K562 (cell line): ENCODE measurements around the gene MYH9. TPM values are rescaled to one million over a fixed set of nuclear protein-coding genes. Genes with fewer than 3 reads are reported as not detected.
A peak's percentile ranks its signal among the peaks of the same experiment; 100 is the strongest.

Experiments
- ATF1 ChIP-seq, 2 experiments: fragments of 450-650 bp in 1 of 2; IDR thresholded peaks; 2 replicates each; pipeline ENCODE4 v1.6.1; 2016; ENCODE audit warnings: missing compliant biosample characterization in 1 of 2, missing genetic modification characterization in 1 of 2
- ATF7 ChIP-seq: fragments of 450-650 bp; IDR thresholded peaks from 2 replicates; pipeline ENCODE4 v1.7.1; 2014; ENCODE audit warnings: mild to moderate bottlenecking, moderate library complexity
- ESRRA ChIP-seq: fragments of 450-650 bp; IDR thresholded peaks from 2 replicates; pipeline ENCODE4 v1.6.1; 2014; ENCODE audit warnings: low read depth, mild to moderate bottlenecking, moderate library complexity, borderline replicate concordance
- ETV1 ChIP-seq: fragments of 450-650 bp; conservative IDR thresholded peaks from 2 replicates; pipeline ENCODE4 v1.6.1; 2016; ENCODE audit warnings: missing genetic modification characterization, control low read depth, low read depth, missing compliant biosample characterization
- GATA2 ChIP-seq: sonication (generic); formaldehyde crosslinking; IDR thresholded peaks from 2 replicates; pipeline ENCODE4 v1.4.0; 2020; ENCODE audit warnings: mild to moderate bottlenecking, missing genetic modification reagents
- JUND ChIP-seq, 2 experiments: IDR thresholded peaks; 2 replicates in 1 of 2; 3 replicates in 1 of 2; pipeline ENCODE4 v1.6.1; 2011; ENCODE audit warnings: borderline replicate concordance in 2 of 2, low read depth in 2 of 2, low read length in 2 of 2, improper control_type of control experiment in 1 of 2, missing biosample characterization in 1 of 2, missing genetic modification characterization in 1 of 2, missing genetic modification reagents in 1 of 2
- MCM7 ChIP-seq, 2 experiments: fragments of 450-650 bp; IDR thresholded peaks; 2 replicates each; pipeline ENCODE4 v1.6.1; 2016 to 2018
- MEIS2 ChIP-seq: fragments of 450-650 bp; IDR thresholded peaks from 2 replicates; pipeline ENCODE4 v1.6.1; 2014; ENCODE audit warnings: mild to moderate bottlenecking; ENCODE audit not compliant: partially characterized antibody
- NBN ChIP-seq: fragments of 450-650 bp; IDR thresholded peaks from 2 replicates; pipeline ENCODE4 v1.6.1; 2016; ENCODE audit warnings: low read depth, mild to moderate bottlenecking
- NCOA4 ChIP-seq: fragments of 450-650 bp; IDR thresholded peaks from 2 replicates; pipeline ENCODE4 v1.6.1; 2018; ENCODE audit warnings: mild to moderate bottlenecking; ENCODE audit not compliant: partially characterized antibody
- NEUROD1 ChIP-seq: fragments of 150-350 bp; IDR thresholded peaks from 2 replicates; pipeline ENCODE4 v1.6.1; 2014; ENCODE audit warnings: borderline replicate concordance, low read length, low read depth; ENCODE audit not compliant: partially characterized antibody
- PRPF4 ChIP-seq: fragments of 200-400 bp; formaldehyde crosslinking; IDR thresholded peaks from one replicate; pipeline ENCODE4 v1.6.1; 2017; ENCODE audit warnings: low read length, low read depth, mild to moderate bottlenecking; ENCODE audit not compliant: insufficient read depth, poor library complexity, severe bottlenecking
- TAL1 ChIP-seq: fragments of 450-650 bp; IDR thresholded peaks from 2 replicates; pipeline ENCODE4 v1.6.1; 2016; ENCODE audit warnings: mild to moderate bottlenecking
- ZFPM2 ChIP-seq: fragments of 250-450 bp; sonication (Bioruptor Pico); IDR thresholded peaks from 2 replicates; pipeline ENCODE4 v1.5.1; 2022; ENCODE audit warnings: mild to moderate bottlenecking
- polyA plus RNA-seq, 8 experiments: library from polyadenylated mRNA; depleted of rRNA in 4 of 8; stranded (reverse) in 5 of 8; unstranded in 3 of 8; fragments of >200 nt; fragmentation: Nextera tagmentation in 2 of 8; fragmentation: Illumina TruSeq in 1 of 8; extraction: Ambion mirVana in 2 of 8; extraction: Trizol in 1 of 8; gene quantifications; 2 replicates each; pipeline versions ENCODE4 v1.2.1 to v1.2.3, GENCODE V29; 2011 to 2014; ENCODE audit warnings: inconsistent platforms in 1 of 8, missing spikeins in 1 of 8
- total RNA-seq, 7 experiments: library from RNA; depleted of rRNA in 6 of 7; stranded (reverse); fragments of >200 nt in 6 of 7; fragmentation: Illumina TruSeq in 2 of 7; extraction: Trizol in 2 of 7; gene quantifications; 2 replicates each; pipeline versions ENCODE4 v1.2.1 to v1.2.3, GENCODE V29; 2011 to 2021; ENCODE audit warnings: low replicate concordance in 1 of 7
- TF ChIP-seq, protein P1 (sequence below), 2 experiments: fragments of 450-650 bp in 1 of 2; sonication (generic) in 1 of 2; formaldehyde crosslinking in 1 of 2; IDR thresholded peaks in 1 of 2; conservative IDR thresholded peaks in 1 of 2; 2 replicates each; pipeline versions ENCODE4 v1.6.1 to v1.8.1; 2016 to 2023; ENCODE audit warnings: mild to moderate bottlenecking in 2 of 2, moderate library complexity in 2 of 2, inconsistent platforms in 1 of 2, missing genetic modification reagents in 1 of 2
- TF ChIP-seq, protein P2 (sequence below): fragments of 250-450 bp; sonication (Bioruptor Pico); IDR thresholded peaks from 2 replicates; pipeline ENCODE4 v1.4.0; 2020
- TF ChIP-seq, protein P3 (sequence below): fragments of 450-650 bp; IDR thresholded peaks from 2 replicates; pipeline ENCODE4 v1.6.1; 2016

The MYH9 gene
- total and polyA plus RNA-seq, 9 of the 15 experiments (the other 6 are each of a cell fraction or from before 2014, with no cell fraction given): 0.71 to 111 (median 24.6) TPM

DNA sequence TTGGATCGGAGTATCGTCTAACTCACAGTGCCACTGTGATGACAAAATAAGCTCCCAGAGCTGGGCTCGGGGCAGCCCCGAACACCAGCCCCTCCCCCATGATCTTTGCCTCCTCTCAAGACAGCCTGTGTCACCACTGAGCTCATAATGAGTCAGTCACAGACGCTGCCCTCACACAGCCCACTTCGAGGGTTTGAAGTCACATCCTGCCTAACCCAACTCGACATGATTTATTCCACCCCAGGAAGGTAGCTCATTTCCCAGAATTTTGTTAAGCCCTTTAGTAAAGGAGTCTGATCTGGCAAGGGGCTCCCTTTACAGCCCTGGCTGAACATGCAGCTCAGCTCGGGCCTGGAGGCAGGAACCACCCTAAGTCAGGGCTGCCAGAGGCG lies 22.8 kb downstream of the MYH9 start (continued):
- TF ChIP-seq NBN (peak; percentile 57; the same call in 1 of the 2 replicates), GATA2 (no peak), TAL1 (no peak), ETV1 (tag) (peak; percentile 48), MCM7 (IDR thresholded peaks at IDR 0.05) (no peak), MEIS2 (peak; percentile 96), ATF7 (peak; percentile 80), PRPF4 (no peak), ZFPM2 (CRISPR knock-in tag) (no peak), JUND (IDR thresholded peaks at IDR 0.05; ENCODE audit: borderline replicate concordance, low read depth, low read length) (peak; percentile 89), JUND (tag; IDR thresholded peaks at IDR 0.05; ENCODE audit: borderline replicate concordance, low read depth, low read length) (peak; percentile 84; the same call in 1 of the 3 replicates), NCOA4 (no peak), NEUROD1 (peak; percentile 14), ATF1 (CRISPR knock-in tag; IDR thresholded peaks at IDR 0.05) (no peak), ATF1 (tag; IDR thresholded peaks at IDR 0.05) (peak; percentile 78), ESRRA (no peak)
- TF ChIP-seq, protein P1, sequence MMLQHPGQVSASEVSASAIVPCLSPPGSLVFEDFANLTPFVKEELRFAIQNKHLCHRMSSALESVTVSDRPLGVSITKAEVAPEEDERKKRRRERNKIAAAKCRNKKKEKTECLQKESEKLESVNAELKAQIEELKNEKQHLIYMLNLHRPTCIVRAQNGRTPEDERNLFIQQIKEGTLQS (IDR thresholded peaks at IDR 0.05): peak; percentile 85
- TF ChIP-seq, protein P1 (CRISPR knock-in tag; conservative IDR thresholded peaks at IDR 0.05): no peak
- TF ChIP-seq, protein P2, sequence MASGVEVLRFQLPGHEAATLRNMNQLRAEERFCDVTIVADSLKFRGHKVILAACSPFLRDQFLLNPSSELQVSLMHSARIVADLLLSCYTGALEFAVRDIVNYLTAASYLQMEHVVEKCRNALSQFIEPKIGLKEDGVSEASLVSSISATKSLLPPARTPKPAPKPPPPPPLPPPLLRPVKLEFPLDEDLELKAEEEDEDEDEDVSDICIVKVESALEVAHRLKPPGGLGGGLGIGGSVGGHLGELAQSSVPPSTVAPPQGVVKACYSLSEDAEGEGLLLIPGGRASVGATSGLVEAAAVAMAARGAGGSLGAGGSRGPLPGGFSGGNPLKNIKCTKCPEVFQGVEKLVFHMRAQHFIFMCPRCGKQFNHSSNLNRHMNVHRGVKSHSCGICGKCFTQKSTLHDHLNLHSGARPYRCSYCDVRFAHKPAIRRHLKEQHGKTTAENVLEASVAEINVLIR: peak; percentile 74
- TF ChIP-seq, protein P3, sequence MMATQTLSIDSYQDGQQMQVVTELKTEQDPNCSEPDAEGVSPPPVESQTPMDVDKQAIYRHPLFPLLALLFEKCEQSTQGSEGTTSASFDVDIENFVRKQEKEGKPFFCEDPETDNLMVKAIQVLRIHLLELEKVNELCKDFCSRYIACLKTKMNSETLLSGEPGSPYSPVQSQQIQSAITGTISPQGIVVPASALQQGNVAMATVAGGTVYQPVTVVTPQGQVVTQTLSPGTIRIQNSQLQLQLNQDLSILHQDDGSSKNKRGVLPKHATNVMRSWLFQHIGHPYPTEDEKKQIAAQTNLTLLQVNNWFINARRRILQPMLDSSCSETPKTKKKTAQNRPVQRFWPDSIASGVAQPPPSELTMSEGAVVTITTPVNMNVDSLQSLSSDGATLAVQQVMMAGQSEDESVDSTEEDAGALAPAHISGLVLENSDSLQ: peak; percentile 84
